Measurements from ENCODE around the gene NDUFS2.

DNA sequence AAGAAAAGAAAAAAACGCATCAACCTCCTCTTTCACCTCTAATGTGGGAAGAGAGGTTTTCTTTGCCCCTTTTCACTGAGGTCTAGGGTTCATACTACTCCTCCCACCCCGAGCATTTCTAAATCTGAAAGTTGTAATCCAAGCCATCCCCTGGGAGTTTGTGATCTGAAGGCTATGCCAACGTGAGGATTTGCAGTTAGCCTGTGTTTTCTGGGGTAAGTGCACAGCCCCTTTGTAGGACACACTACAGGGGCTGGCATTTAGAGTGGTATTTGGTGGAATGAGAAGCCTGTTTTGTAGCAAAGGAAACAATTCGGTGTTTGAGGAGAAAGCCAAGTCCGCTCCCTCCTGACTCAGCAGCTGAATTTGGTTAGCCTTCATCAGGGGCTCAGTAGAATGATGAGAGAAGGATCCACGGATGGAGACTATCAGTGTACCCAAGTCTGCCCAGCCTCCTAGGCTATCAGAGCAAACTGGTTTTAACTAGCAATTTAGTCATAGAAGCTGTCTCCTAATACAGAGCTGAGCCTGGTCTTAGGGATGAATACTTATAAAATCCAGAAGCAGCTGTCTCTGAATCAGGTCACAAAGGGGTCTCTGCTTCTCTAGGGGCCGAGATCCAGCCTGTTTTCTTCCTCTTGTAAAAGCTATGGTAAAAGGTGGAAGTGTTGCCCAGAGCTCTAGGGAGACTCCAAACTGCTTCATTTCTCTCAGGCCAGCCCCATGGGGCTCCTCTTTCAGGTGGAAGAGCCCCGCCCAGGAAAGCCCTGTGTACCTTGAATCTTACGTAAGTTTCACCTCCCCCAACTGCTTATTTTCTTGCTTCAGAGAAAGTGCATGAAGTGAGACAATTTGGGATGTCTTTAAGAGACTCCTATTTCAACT, 58.5 kb downstream of the NDUFS2 start:
- TF ChIP-seq, protein P1, sequence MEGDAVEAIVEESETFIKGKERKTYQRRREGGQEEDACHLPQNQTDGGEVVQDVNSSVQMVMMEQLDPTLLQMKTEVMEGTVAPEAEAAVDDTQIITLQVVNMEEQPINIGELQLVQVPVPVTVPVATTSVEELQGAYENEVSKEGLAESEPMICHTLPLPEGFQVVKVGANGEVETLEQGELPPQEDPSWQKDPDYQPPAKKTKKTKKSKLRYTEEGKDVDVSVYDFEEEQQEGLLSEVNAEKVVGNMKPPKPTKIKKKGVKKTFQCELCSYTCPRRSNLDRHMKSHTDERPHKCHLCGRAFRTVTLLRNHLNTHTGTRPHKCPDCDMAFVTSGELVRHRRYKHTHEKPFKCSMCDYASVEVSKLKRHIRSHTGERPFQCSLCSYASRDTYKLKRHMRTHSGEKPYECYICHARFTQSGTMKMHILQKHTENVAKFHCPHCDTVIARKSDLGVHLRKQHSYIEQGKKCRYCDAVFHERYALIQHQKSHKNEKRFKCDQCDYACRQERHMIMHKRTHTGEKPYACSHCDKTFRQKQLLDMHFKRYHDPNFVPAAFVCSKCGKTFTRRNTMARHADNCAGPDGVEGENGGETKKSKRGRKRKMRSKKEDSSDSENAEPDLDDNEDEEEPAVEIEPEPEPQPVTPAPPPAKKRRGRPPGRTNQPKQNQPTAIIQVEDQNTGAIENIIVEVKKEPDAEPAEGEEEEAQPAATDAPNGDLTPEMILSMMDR (IDR thresholded peaks at IDR 0.05), result no peak
- TF ChIP-seq POLR2A (IDR thresholded peaks at IDR 0.05), result no peak
- TF ChIP-seq EP300 (IDR thresholded peaks at IDR 0.05), result no peak
